ENCODE results near the gene SPATA13.

GRCh38 chr13:24224232-24224680 lies 63.7 kb downstream of the SPATA13 start:
- TF ChIP-seq CTCF (IDR thresholded peaks at IDR 0.05): no peak
- TF ChIP-seq POLR2A (IDR thresholded peaks at IDR 0.05): no peak

All from adrenal gland (tissue), 5 donors.